Fibroblast of lung (primary cell): ENCODE results near the gene ATP5PB. TPM values are rescaled to one million over a fixed set of nuclear protein-coding genes. Genes with fewer than 3 reads are reported as not detected.

Experiments used
- DNase-seq, 2 donors: peaks; one replicate each; pipeline versions ENCODE4 v3.0.0 to v3.0.0-alpha.2; 2010; ENCODE audit warnings: low read depth in 2 of 2
- H2AFZ ChIP-seq: 2 replicates; pipeline ENCODE4 v1.5.1; 2012; ENCODE audit warnings: low read length, control low read depth, inconsistent platforms
- H3K27ac ChIP-seq: 2 replicates; pipeline ENCODE4 v1.5.1; 2011; ENCODE audit warnings: low read length, control low read depth; ENCODE audit not compliant: insufficient read depth
- H3K27me3 ChIP-seq: 2 replicates; pipeline ENCODE4 v1.5.1; 2011; ENCODE audit warnings: mild to moderate bottlenecking, low read length; ENCODE audit not compliant: control insufficient read depth, insufficient read depth
- H3K36me3 ChIP-seq: 2 replicates; pipeline ENCODE4 v1.5.1; 2011; ENCODE audit warnings: low read length; ENCODE audit not compliant: control insufficient read depth, insufficient read depth
- H3K4me1 ChIP-seq: 2 replicates; pipeline ENCODE4 v1.5.1; 2011; ENCODE audit warnings: low read length; ENCODE audit not compliant: control insufficient read depth, insufficient read depth; ENCODE audit errors: extremely low read depth
- H3K4me2 ChIP-seq: 2 replicates; pipeline ENCODE4 v1.5.1; 2011; ENCODE audit warnings: low read length, control low read depth; ENCODE audit not compliant: insufficient read depth; ENCODE audit errors: extremely low read depth
- H3K4me3 ChIP-seq, 4 experiments: fragments of 200-600 bp in 1 of 4; sonication (generic) in 1 of 4; replicated peaks in 1 of 4; 2 replicates each; pipeline ENCODE4 v1.5.1; 2011 to 2016; ENCODE audit warnings: low read length in 4 of 4, low read depth in 3 of 4, mild to moderate bottlenecking in 3 of 4, control low read depth in 2 of 4, inconsistent platforms in 1 of 4, mixed read lengths in 1 of 4; ENCODE audit not compliant: insufficient read depth in 1 of 4; ENCODE audit errors: control extremely low read depth in 1 of 4
- H3K79me2 ChIP-seq: 2 replicates; pipeline ENCODE4 v1.5.1; 2012; ENCODE audit warnings: mild to moderate bottlenecking, low read length, inconsistent platforms; ENCODE audit not compliant: control insufficient read depth, insufficient read depth
- H3K9ac ChIP-seq: 2 replicates; pipeline ENCODE4 v1.5.1; 2011; ENCODE audit warnings: mild to moderate bottlenecking, low read length, control low read depth; ENCODE audit not compliant: insufficient read depth
- H3K9me3 ChIP-seq: 2 replicates; pipeline ENCODE4 v1.5.1; 2012; ENCODE audit warnings: low read depth, low read length; ENCODE audit not compliant: control insufficient read depth, insufficient read depth
- H4K20me1 ChIP-seq: 2 replicates; pipeline ENCODE4 v1.5.1; 2011; ENCODE audit warnings: low read length; ENCODE audit not compliant: control insufficient read depth, insufficient read depth; ENCODE audit errors: extremely low read depth
- EZH2 ChIP-seq: IDR thresholded peaks from 2 replicates; pipeline ENCODE4 v1.5.1; 2012; ENCODE audit warnings: low read length, control low read depth, mild to moderate bottlenecking; ENCODE audit errors: missing control alignments
- polyA plus RNA-seq, 2 donors: library from polyadenylated mRNA; depleted of rRNA in 1 of 2; stranded (reverse) in 1 of 2; unstranded in 1 of 2; fragments of >200 nt; gene quantifications; 2 replicates each; pipeline ENCODE4 v1.2.1, GENCODE V29; 2011 to 2012; ENCODE audit warnings: missing spikeins in 1 of 2
- total RNA-seq: library from RNA; depleted of rRNA; stranded (reverse); fragments of >200 nt; gene quantifications from 2 replicates; pipeline ENCODE4 v1.2.1, GENCODE V29; 2014
- TF ChIP-seq, protein P1 (sequence below), 2 donors: IDR thresholded peaks in 1 of 2; conservative IDR thresholded peaks in 1 of 2; 1 replicate in 1 of 2; 2 replicates in 1 of 2; pipeline ENCODE4 v1.5.1; 2011 to 2012; ENCODE audit warnings: low read length in 2 of 2, control low read depth in 1 of 2, inconsistent platforms in 1 of 2, low read depth in 1 of 2, mild to moderate bottlenecking in 1 of 2

ATP5PB gene
- total and polyA plus RNA-seq, 2 donors (not counting 1 experiment from before 2014, with no cell fraction given): 162 to 417 TPM

DNA sequence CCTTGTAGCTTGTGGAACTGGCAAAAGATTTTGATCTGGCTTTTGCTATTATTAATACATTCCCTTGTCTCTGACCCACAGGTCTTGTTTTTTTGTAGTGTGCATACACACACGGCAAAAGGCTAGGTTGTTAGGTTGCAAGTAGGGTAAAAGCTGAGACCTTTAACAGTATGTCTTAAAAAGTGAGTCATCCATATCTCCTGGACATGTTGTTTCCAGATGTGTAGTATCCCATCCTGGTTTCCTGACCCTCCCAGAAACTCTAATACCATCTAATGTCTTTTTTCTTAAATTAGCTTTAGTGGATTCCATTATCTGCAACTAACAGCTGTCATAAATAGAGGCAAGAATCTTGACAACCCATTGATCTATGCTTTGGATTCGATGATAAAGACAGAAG is 36.4 kb upstream of the ATP5PB start:
- no peak overlapping the region for H2AFZ ChIP-seq
- H4K20me1 ChIP-seq: no peaks in the 10 kb centered on the region
- no peak for DNase-seq
- no peaks in the 10 kb centered on the region for H3K9me3 ChIP-seq
- no peaks in the 10 kb centered on the region for H3K79me2 ChIP-seq
- H3K4me3 ChIP-seq: no peak overlapping the region
- H3K9ac ChIP-seq: no peak overlapping the region
- TF ChIP-seq, protein P1, sequence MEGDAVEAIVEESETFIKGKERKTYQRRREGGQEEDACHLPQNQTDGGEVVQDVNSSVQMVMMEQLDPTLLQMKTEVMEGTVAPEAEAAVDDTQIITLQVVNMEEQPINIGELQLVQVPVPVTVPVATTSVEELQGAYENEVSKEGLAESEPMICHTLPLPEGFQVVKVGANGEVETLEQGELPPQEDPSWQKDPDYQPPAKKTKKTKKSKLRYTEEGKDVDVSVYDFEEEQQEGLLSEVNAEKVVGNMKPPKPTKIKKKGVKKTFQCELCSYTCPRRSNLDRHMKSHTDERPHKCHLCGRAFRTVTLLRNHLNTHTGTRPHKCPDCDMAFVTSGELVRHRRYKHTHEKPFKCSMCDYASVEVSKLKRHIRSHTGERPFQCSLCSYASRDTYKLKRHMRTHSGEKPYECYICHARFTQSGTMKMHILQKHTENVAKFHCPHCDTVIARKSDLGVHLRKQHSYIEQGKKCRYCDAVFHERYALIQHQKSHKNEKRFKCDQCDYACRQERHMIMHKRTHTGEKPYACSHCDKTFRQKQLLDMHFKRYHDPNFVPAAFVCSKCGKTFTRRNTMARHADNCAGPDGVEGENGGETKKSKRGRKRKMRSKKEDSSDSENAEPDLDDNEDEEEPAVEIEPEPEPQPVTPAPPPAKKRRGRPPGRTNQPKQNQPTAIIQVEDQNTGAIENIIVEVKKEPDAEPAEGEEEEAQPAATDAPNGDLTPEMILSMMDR (conservative IDR thresholded peaks at IDR 0.05 in 1 of 2, IDR thresholded peaks at IDR 0.05 in 1 of 2; ENCODE audit: low read depth in 1 of 2, low read length in 2 of 2): no peak
- TF ChIP-seq EZH2: no peak
- H3K27ac ChIP-seq: no peak overlapping the region
- no peaks in the 10 kb centered on the region for H3K36me3 ChIP-seq
- H3K4me2 ChIP-seq: no peak overlapping the region
- no peaks in the 10 kb centered on the region for H3K4me1 ChIP-seq
- H3K27me3 ChIP-seq: no peaks in the 10 kb centered on the region

DNA sequence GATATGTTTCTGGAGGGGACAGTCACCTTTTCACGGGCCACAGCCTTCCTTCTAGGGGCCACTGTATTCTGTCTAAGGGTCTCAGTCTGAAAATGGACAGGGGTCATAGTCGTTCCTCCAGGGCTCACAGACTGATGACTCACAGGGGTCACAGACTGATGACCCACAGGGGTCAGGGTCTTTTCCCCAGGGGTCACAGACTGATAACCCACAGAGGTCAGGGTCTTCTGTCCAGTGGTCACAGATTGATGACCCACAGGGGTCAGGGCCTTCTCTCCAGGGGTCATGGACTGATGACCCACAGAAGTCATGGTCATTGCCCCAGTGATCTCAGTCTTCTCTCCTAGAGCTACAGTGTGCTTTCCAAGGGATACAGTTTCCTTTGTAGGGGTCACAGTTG is 34.5 kb upstream of the ATP5PB start:
- Histone ChIP-seq H3K4me3 (no peak overlapping the region), H3K27ac (no peak overlapping the region), H3K9ac (no peak overlapping the region), H2AFZ (no peak overlapping the region), H3K27me3 (no peaks in the 10 kb centered on the region), H3K79me2 (no peaks in the 10 kb centered on the region), H4K20me1 (no peaks in the 10 kb centered on the region), H3K4me2 (no peak overlapping the region), H3K4me1 (no peaks in the 10 kb centered on the region), H3K36me3 (no peaks in the 10 kb centered on the region), H3K9me3 (no peaks in the 10 kb centered on the region)
- no peak for DNase-seq
- TF ChIP-seq EZH2: no peak
- TF ChIP-seq, protein P1 (conservative IDR thresholded peaks at IDR 0.05 in 1 of 2, IDR thresholded peaks at IDR 0.05 in 1 of 2; ENCODE audit: low read depth in 1 of 2, low read length in 2 of 2): no peak

DNA sequence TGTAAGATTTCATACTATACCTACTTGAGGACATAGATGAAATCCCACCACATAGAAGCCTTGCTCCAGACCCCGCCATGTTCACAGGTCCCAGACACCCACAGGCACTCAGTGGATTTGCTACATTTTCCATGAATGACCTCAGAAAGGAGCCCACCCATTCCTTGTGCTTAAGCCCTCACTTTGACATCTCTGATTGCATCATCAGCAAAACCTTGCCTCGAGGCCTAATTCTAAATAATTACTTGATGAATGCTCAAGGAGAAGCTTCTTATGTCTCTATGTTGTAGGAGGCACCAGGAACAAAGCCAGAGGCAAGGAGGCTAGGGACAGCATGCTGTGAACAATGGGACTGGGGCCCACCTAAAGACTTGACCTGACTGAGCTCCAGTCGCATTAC is 33.8 kb upstream of the ATP5PB start:
- Histone ChIP-seq H3K27ac (no peak overlapping the region), H3K79me2 (no peaks in the 10 kb centered on the region), H2AFZ (no peak overlapping the region), H3K9ac (no peak overlapping the region), H3K4me2 (no peak overlapping the region), H4K20me1 (no peaks in the 10 kb centered on the region), H3K27me3 (no peaks in the 10 kb centered on the region), H3K36me3 (no peaks in the 10 kb centered on the region), H3K4me3 (no peak overlapping the region), H3K4me1 (no peaks in the 10 kb centered on the region), H3K9me3 (no peaks in the 10 kb centered on the region)
- TF ChIP-seq, protein P1 (conservative IDR thresholded peaks at IDR 0.05 in 1 of 2, IDR thresholded peaks at IDR 0.05 in 1 of 2; ENCODE audit: low read depth in 1 of 2, low read length in 2 of 2): no peak
- TF ChIP-seq EZH2: no peak
- DNase-seq: no peak
